HepG2 (cell line): ENCODE data around the gene SCAF4. TPM values are rescaled to one million over a fixed set of nuclear protein-coding genes. Genes with fewer than 3 reads are reported as not detected.

ENCODE experiments used
- AGO1 ChIP-seq: fragments of 200-400 bp; formaldehyde crosslinking; IDR thresholded peaks from 2 replicates; pipeline ENCODE4 v1.6.1; 2017; ENCODE audit warnings: mild to moderate bottlenecking, low read depth, low read length, moderate library complexity; ENCODE audit not compliant: poor library complexity, severe bottlenecking
- ARID2 ChIP-seq: sonication (generic); formaldehyde crosslinking; IDR thresholded peaks from 2 replicates; pipeline ENCODE4 v1.8.1; 2022; ENCODE audit warnings: mild to moderate bottlenecking, missing genetic modification reagents, borderline replicate concordance
- EHMT2 ChIP-seq: fragments of 200-600 bp; sonication (generic); IDR thresholded peaks from 2 replicates; pipeline ENCODE4 v1.7.0; 2017; ENCODE audit warnings: antibody characterized with exemption, low read depth, low read length, borderline replicate concordance
- ISX ChIP-seq: sonication (generic); formaldehyde crosslinking; conservative IDR thresholded peaks from 2 replicates; pipeline ENCODE4 v1.5.0; 2020; ENCODE audit warnings: missing genetic modification reagents
- KLF16 ChIP-seq, 2 experiments: sonication (generic) in 1 of 2; formaldehyde crosslinking in 1 of 2; IDR thresholded peaks; 2 replicates each; pipeline versions ENCODE4 v1.6.1 to v1.8.0; 2016 to 2023; ENCODE audit warnings: missing genetic modification reagents in 2 of 2, missing compliant biosample characterization in 1 of 2
- KMT2A ChIP-seq: sonication (generic); formaldehyde crosslinking; IDR thresholded peaks from 2 replicates; pipeline ENCODE4 v1.4.0; 2020; ENCODE audit warnings: missing genetic modification reagents
- MBNL3 ChIP-seq: fragments of 250-450 bp; sonication (Bioruptor Pico); conservative IDR thresholded peaks from 2 replicates; pipeline ENCODE4 v1.8.0; 2022; ENCODE audit warnings: mild to moderate bottlenecking, inconsistent platforms
- NFATC3 ChIP-seq: sonication (generic); formaldehyde crosslinking; IDR thresholded peaks from 2 replicates; pipeline ENCODE4 v1.5.1; 2020; ENCODE audit warnings: mild to moderate bottlenecking, missing genetic modification reagents
- ZBTB44 ChIP-seq: sonication (generic); formaldehyde crosslinking; IDR thresholded peaks from 2 replicates; pipeline ENCODE4 v1.4.0; 2020; ENCODE audit warnings: missing genetic modification reagents
- ZBTB7A ChIP-seq: sonication (generic); formaldehyde crosslinking; IDR thresholded peaks from 2 replicates; pipeline ENCODE4 v1.8.0; 2022; ENCODE audit warnings: mild to moderate bottlenecking, missing genetic modification reagents
- ZNF142 ChIP-seq: sonication (generic); formaldehyde crosslinking; IDR thresholded peaks from 2 replicates; pipeline ENCODE4 v1.4.0; 2020; ENCODE audit warnings: missing genetic modification reagents
- ZNF256 ChIP-seq: sonication (generic); formaldehyde crosslinking; conservative IDR thresholded peaks from 2 replicates; pipeline ENCODE4 v1.4.0; 2020; ENCODE audit warnings: missing genetic modification reagents
- ZNF350 ChIP-seq: sonication (generic); formaldehyde crosslinking; IDR thresholded peaks from 2 replicates; pipeline ENCODE4 v1.4.0; 2020; ENCODE audit warnings: mild to moderate bottlenecking, low read depth, missing genetic modification reagents, borderline replicate concordance
- polyA plus RNA-seq, 8 experiments: library from polyadenylated mRNA; depleted of rRNA in 3 of 8; stranded (reverse) in 7 of 8; unstranded in 1 of 8; fragments of >200 nt; fragmentation: Illumina TruSeq in 4 of 8; extraction: Trizol in 4 of 8; gene quantifications; 2 replicates each; pipeline versions ENCODE4 v1.2.1 to v1.2.3, GENCODE V29; 2011 to 2016; ENCODE audit warnings: low read depth in 4 of 8, missing spikeins in 1 of 8, mixed read lengths in 1 of 8; ENCODE audit not compliant: insufficient read depth in 1 of 8
- total RNA-seq, 5 experiments: library from RNA; depleted of rRNA; stranded (reverse); fragments of >200 nt; fragmentation: Illumina TruSeq; extraction: Trizol; gene quantifications; 2 replicates each; pipeline ENCODE4 v1.2.3, GENCODE V29; 2016; ENCODE audit warnings: low read depth in 1 of 5
- TF ChIP-seq, protein P1 (sequence below): sonication (generic); formaldehyde crosslinking; IDR thresholded peaks from 2 replicates; pipeline ENCODE4 v1.5.0; 2020; ENCODE audit warnings: mild to moderate bottlenecking, missing genetic modification reagents
- TF ChIP-seq, protein P2 (sequence below): sonication (generic); formaldehyde crosslinking; IDR thresholded peaks from 2 replicates; pipeline ENCODE4 v1.4.0; 2020; ENCODE audit warnings: missing genetic modification reagents

The SCAF4 gene
- total and polyA plus RNA-seq, 2 of the 13 experiments (the other 11 are each of a cell fraction or from before 2014, with no cell fraction given) = 9.1 to 11.5 TPM

DNA sequence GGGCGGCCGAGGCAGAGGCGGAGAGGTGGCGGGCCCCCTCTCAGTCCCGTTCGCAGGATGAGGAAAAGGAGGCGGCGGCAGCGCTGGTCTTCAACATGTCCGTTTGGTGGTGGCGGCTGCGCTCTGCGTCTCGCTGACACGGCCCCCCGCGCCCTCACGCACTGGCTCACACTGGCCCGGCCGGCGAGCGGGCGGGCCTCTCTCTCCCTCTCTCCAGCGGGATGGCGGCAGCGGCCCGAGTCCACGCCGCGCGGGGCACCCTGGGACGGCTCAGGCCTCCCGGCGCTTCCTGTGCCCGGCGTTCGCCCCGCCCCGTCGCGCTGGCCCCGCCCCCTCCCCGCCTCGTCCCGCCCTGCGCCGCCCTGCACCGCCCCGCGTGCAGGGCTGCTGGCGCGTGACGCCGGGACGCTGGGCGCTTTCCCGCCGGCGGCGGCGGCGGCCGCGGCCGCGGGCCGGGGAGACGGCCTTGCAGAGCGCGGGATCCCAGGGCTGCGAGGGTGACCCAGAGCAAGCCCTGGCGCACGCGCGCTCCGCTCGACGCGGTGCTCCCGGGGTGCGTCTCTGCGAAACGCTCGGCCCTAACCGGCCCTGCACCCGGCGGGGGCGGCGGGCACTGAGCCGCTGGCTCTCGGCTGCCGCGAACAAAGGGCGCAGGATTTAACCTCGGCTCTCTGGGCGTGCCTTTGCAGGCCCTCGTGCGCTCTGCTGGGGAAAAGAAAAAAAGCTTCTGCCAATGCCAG is at the start of gene SCAF4 (continued):
- TF ChIP-seq KMT2A (CRISPR knock-in tag) (no peak; the same call in 1 of the 2 replicates), ZBTB44 (CRISPR knock-in tag) (no peak), ZNF142 (CRISPR knock-in tag) (peak; percentile 42; the same call in 1 of the 2 replicates), NFATC3 (CRISPR knock-in tag) (no peak), MBNL3 (CRISPR knock-in tag) (no peak), ISX (CRISPR knock-in tag) (no peak), EHMT2 (no peak), ZNF350 (CRISPR knock-in tag) (no peak), ZBTB7A (CRISPR knock-in tag) (no peak), KLF16 (CRISPR knock-in tag; IDR thresholded peaks at IDR 0.05) (no peak), ARID2 (CRISPR knock-in tag) (0 out of 2 replicates have a peak, but pooled peaks have one; percentile 67), AGO1 (peak; percentile 50), ZNF256 (no peak)
- TF ChIP-seq, protein P1, sequence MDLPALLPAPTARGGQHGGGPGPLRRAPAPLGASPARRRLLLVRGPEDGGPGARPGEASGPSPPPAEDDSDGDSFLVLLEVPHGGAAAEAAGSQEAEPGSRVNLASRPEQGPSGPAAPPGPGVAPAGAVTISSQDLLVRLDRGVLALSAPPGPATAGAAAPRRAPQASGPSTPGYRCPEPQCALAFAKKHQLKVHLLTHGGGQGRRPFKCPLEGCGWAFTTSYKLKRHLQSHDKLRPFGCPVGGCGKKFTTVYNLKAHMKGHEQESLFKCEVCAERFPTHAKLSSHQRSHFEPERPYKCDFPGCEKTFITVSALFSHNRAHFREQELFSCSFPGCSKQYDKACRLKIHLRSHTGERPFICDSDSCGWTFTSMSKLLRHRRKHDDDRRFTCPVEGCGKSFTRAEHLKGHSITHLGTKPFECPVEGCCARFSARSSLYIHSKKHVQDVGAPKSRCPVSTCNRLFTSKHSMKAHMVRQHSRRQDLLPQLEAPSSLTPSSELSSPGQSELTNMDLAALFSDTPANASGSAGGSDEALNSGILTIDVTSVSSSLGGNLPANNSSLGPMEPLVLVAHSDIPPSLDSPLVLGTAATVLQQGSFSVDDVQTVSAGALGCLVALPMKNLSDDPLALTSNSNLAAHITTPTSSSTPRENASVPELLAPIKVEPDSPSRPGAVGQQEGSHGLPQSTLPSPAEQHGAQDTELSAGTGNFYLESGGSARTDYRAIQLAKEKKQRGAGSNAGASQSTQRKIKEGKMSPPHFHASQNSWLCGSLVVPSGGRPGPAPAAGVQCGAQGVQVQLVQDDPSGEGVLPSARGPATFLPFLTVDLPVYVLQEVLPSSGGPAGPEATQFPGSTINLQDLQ (CRISPR knock-in tag) = no peak
- TF ChIP-seq, protein P2, sequence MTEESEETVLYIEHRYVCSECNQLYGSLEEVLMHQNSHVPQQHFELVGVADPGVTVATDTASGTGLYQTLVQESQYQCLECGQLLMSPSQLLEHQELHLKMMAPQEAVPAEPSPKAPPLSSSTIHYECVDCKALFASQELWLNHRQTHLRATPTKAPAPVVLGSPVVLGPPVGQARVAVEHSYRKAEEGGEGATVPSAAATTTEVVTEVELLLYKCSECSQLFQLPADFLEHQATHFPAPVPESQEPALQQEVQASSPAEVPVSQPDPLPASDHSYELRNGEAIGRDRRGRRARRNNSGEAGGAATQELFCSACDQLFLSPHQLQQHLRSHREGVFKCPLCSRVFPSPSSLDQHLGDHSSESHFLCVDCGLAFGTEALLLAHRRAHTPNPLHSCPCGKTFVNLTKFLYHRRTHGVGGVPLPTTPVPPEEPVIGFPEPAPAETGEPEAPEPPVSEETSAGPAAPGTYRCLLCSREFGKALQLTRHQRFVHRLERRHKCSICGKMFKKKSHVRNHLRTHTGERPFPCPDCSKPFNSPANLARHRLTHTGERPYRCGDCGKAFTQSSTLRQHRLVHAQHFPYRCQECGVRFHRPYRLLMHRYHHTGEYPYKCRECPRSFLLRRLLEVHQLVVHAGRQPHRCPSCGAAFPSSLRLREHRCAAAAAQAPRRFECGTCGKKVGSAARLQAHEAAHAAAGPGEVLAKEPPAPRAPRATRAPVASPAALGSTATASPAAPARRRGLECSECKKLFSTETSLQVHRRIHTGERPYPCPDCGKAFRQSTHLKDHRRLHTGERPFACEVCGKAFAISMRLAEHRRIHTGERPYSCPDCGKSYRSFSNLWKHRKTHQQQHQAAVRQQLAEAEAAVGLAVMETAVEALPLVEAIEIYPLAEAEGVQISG (CRISPR knock-in tag) = peak; percentile 98
